Liver (tissue), 9 donors: ENCODE data around the gene TFR2. TPM values are rescaled to one million over a fixed set of nuclear protein-coding genes. Genes with fewer than 3 reads are reported as not detected.

Source experiments
- DNase-seq: peaks from one replicate; pipeline ENCODE4 v3.0.0-alpha.2; 2017; ENCODE audit warnings: low spot score
- H3K27ac ChIP-seq, 2 donors: one replicate each; pipeline ENCODE4 v1.7.0; 2013; ENCODE audit warnings: inconsistent platforms in 2 of 2, low read length in 2 of 2, control low read depth in 1 of 2, low read depth in 1 of 2, mild to moderate bottlenecking in 1 of 2
- H3K27me3 ChIP-seq, 4 donors: one replicate each; pipeline versions ENCODE4 v1.6.1 to v1.7.0; 2013; ENCODE audit warnings: low read length in 3 of 4, inconsistent platforms in 1 of 4, mild to moderate bottlenecking in 1 of 4, moderate library complexity in 1 of 4; ENCODE audit not compliant: control insufficient read depth in 4 of 4, insufficient read depth in 4 of 4
- H3K36me3 ChIP-seq, 4 donors: one replicate each; pipeline versions ENCODE4 v1.6.1 to v1.7.0; 2013; ENCODE audit warnings: low read length in 3 of 4, mild to moderate bottlenecking in 3 of 4, low read depth in 1 of 4, moderate library complexity in 1 of 4; ENCODE audit not compliant: control insufficient read depth in 4 of 4, insufficient read depth in 3 of 4
- H3K4me1 ChIP-seq, 4 donors: one replicate each; pipeline versions ENCODE4 v1.6.1 to v1.7.0; 2013; ENCODE audit warnings: low read length in 3 of 4, mild to moderate bottlenecking in 3 of 4, moderate library complexity in 1 of 4; ENCODE audit not compliant: control insufficient read depth in 4 of 4, insufficient read depth in 4 of 4
- H3K4me3 ChIP-seq, 3 donors: one replicate each; pipeline versions ENCODE4 v1.6.1 to v1.7.0; 2013; ENCODE audit warnings: low read length in 3 of 3, control low read depth in 1 of 3, low read depth in 1 of 3, mild to moderate bottlenecking in 1 of 3
- H3K9ac ChIP-seq, 2 donors: one replicate each; pipeline ENCODE4 v1.7.0; 2013; ENCODE audit warnings: low read length in 2 of 2, mild to moderate bottlenecking in 2 of 2, moderate library complexity in 2 of 2, control low read depth in 1 of 2, low read depth in 1 of 2
- H3K9me3 ChIP-seq, 4 donors: one replicate each; pipeline versions ENCODE4 v1.6.1 to v1.7.0; 2013; ENCODE audit warnings: low read length in 3 of 4; ENCODE audit not compliant: control insufficient read depth in 4 of 4
- ATF3 ChIP-seq: IDR thresholded peaks from 2 replicates; pipeline ENCODE4 v1.6.1; 2016; ENCODE audit warnings: antibody characterized with exemption
- EGR1 ChIP-seq, 2 donors: IDR thresholded peaks; 2 replicates each; pipeline ENCODE4 v1.6.1; 2016 to 2018; ENCODE audit warnings: antibody characterized with exemption in 2 of 2, low read depth in 2 of 2
- FOXA1 ChIP-seq: IDR thresholded peaks from 2 replicates; pipeline ENCODE4 v1.6.1; 2016; ENCODE audit warnings: antibody characterized with exemption
- FOXA2 ChIP-seq: IDR thresholded peaks from 2 replicates; pipeline ENCODE4 v1.6.1; 2016; ENCODE audit warnings: antibody characterized with exemption
- GABPA ChIP-seq, 2 donors: IDR thresholded peaks in 1 of 2; conservative IDR thresholded peaks in 1 of 2; 2 replicates each; pipeline ENCODE4 v1.6.1; 2016; ENCODE audit warnings: antibody characterized with exemption in 2 of 2, mild to moderate bottlenecking in 1 of 2, moderate library complexity in 1 of 2
- HNF4G ChIP-seq: IDR thresholded peaks from 2 replicates; pipeline ENCODE4 v1.6.1; 2016; ENCODE audit warnings: antibody characterized with exemption
- JUND ChIP-seq, 2 donors: IDR thresholded peaks; 2 replicates each; pipeline ENCODE4 v1.6.1; 2016; ENCODE audit warnings: antibody characterized with exemption in 2 of 2
- MAX ChIP-seq: IDR thresholded peaks from 2 replicates; pipeline ENCODE4 v1.6.1; 2016; ENCODE audit warnings: antibody characterized with exemption
- NR2F2 ChIP-seq: IDR thresholded peaks from 2 replicates; pipeline ENCODE4 v1.6.1; 2016; ENCODE audit warnings: antibody characterized with exemption
- RAD21 ChIP-seq, 2 donors: IDR thresholded peaks; 2 replicates each; pipeline ENCODE4 v1.6.1; 2016; ENCODE audit warnings: antibody characterized with exemption in 2 of 2, mild to moderate bottlenecking in 2 of 2
- RXRA ChIP-seq, 2 donors: IDR thresholded peaks; 2 replicates each; pipeline ENCODE4 v1.6.1; 2017 to 2018; ENCODE audit warnings: antibody characterized with exemption in 2 of 2, mild to moderate bottlenecking in 1 of 2
- TAF1 ChIP-seq: conservative IDR thresholded peaks from 2 replicates; pipeline ENCODE4 v1.6.1; 2016; ENCODE audit warnings: antibody characterized with exemption, mild to moderate bottlenecking
- WGBS: extraction: QIAGEN DNeasy Blood & Tissue Kit; methylation state at CpG from one replicate; pipeline ENCODE4 v1.1.7; 2013; 5-methylcytosine and 5-hydroxymethylcytosine counted together
- polyA plus RNA-seq, 2 donors: library from polyadenylated mRNA; stranded (reverse) in 1 of 2; unstranded in 1 of 2; fragments of 200-250 nt in 1 of 2; fragments of >200 nt in 1 of 2; fragmentation: Nextera tagmentation in 1 of 2; extraction: Ambion mirVana in 1 of 2; gene quantifications; one replicate each; pipeline versions ENCODE4 v1.2.1 to v1.2.3, GENCODE V29; 2013 to 2015
- total RNA-seq, 2 donors: library from RNA; depleted of rRNA; stranded (reverse); fragments of >200 nt; gene quantifications; one replicate each; pipeline ENCODE4 v1.2.3, GENCODE V29; 2014
- TF ChIP-seq, protein P1 (sequence below): IDR thresholded peaks from 2 replicates; pipeline ENCODE4 v1.6.1; 2016; ENCODE audit warnings: antibody characterized with exemption
- TF ChIP-seq, protein P2 (sequence below): IDR thresholded peaks from 2 replicates; pipeline ENCODE4 v1.6.1; 2016; ENCODE audit warnings: antibody characterized with exemption, mild to moderate bottlenecking
- TF ChIP-seq, protein P3 (sequence below): fragments of 150-350 bp; IDR thresholded peaks from 2 replicates; pipeline ENCODE4 v1.5.1; 2017; ENCODE audit warnings: improper control_type of control experiment, low read depth, low read length; ENCODE audit not compliant: missing input control
- donor health status: healthy.
- donor health status: healthy.
- donor health status: healthy.
- donor health status: healthy.
- donor health status: healthy.

The TFR2 gene
- total and polyA plus RNA-seq, 4 donors: 276 to 663 (median 356) TPM

GRCh38 chr7:100582650-100583049 lies 58.7 kb downstream of the TFR2 start:
- Histone ChIP-seq H3K27ac (peak overlapping the region; percentile 69 to 97), H3K9me3 (no peaks in the 10 kb centered on the region), H3K27me3 (no peaks in the 10 kb centered on the region), H3K4me3 (no peak overlapping the region), H3K4me1 (peaks cover 2 to 38% (median 23%) of the 10 kb centered on the region in 4 donors), H3K36me3 (peaks cover 23 to 43% (median 26%) of the 10 kb centered on the region in 4 donors), H3K9ac (no peak overlapping the region)
- 77% methylated on average over 11 of the region's 11 CpGs for WGBS
- no peak for DNase-seq
- TF ChIP-seq RAD21 (IDR thresholded peaks at IDR 0.05) (no peak), MAX (no peak), ATF3 (no peak), GABPA (IDR thresholded peaks at IDR 0.05 in 1 of 2, conservative IDR thresholded peaks at IDR 0.05 in 1 of 2) (no peak), FOXA2 (no peak), NR2F2 (no peak), HNF4G (no peak), JUND (IDR thresholded peaks at IDR 0.05) (no peak), RXRA (IDR thresholded peaks at IDR 0.05) (no peak)
- TF ChIP-seq, protein P1, sequence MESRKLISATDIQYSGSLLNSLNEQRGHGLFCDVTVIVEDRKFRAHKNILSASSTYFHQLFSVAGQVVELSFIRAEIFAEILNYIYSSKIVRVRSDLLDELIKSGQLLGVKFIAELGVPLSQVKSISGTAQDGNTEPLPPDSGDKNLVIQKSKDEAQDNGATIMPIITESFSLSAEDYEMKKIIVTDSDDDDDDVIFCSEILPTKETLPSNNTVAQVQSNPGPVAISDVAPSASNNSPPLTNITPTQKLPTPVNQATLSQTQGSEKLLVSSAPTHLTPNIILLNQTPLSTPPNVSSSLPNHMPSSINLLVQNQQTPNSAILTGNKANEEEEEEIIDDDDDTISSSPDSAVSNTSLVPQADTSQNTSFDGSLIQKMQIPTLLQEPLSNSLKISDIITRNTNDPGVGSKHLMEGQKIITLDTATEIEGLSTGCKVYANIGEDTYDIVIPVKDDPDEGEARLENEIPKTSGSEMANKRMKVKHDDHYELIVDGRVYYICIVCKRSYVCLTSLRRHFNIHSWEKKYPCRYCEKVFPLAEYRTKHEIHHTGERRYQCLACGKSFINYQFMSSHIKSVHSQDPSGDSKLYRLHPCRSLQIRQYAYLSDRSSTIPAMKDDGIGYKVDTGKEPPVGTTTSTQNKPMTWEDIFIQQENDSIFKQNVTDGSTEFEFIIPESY: no peak
- TF ChIP-seq, protein P2, sequence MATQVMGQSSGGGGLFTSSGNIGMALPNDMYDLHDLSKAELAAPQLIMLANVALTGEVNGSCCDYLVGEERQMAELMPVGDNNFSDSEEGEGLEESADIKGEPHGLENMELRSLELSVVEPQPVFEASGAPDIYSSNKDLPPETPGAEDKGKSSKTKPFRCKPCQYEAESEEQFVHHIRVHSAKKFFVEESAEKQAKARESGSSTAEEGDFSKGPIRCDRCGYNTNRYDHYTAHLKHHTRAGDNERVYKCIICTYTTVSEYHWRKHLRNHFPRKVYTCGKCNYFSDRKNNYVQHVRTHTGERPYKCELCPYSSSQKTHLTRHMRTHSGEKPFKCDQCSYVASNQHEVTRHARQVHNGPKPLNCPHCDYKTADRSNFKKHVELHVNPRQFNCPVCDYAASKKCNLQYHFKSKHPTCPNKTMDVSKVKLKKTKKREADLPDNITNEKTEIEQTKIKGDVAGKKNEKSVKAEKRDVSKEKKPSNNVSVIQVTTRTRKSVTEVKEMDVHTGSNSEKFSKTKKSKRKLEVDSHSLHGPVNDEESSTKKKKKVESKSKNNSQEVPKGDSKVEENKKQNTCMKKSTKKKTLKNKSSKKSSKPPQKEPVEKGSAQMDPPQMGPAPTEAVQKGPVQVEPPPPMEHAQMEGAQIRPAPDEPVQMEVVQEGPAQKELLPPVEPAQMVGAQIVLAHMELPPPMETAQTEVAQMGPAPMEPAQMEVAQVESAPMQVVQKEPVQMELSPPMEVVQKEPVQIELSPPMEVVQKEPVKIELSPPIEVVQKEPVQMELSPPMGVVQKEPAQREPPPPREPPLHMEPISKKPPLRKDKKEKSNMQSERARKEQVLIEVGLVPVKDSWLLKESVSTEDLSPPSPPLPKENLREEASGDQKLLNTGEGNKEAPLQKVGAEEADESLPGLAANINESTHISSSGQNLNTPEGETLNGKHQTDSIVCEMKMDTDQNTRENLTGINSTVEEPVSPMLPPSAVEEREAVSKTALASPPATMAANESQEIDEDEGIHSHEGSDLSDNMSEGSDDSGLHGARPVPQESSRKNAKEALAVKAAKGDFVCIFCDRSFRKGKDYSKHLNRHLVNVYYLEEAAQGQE: no peak
- TF ChIP-seq, protein P3, sequence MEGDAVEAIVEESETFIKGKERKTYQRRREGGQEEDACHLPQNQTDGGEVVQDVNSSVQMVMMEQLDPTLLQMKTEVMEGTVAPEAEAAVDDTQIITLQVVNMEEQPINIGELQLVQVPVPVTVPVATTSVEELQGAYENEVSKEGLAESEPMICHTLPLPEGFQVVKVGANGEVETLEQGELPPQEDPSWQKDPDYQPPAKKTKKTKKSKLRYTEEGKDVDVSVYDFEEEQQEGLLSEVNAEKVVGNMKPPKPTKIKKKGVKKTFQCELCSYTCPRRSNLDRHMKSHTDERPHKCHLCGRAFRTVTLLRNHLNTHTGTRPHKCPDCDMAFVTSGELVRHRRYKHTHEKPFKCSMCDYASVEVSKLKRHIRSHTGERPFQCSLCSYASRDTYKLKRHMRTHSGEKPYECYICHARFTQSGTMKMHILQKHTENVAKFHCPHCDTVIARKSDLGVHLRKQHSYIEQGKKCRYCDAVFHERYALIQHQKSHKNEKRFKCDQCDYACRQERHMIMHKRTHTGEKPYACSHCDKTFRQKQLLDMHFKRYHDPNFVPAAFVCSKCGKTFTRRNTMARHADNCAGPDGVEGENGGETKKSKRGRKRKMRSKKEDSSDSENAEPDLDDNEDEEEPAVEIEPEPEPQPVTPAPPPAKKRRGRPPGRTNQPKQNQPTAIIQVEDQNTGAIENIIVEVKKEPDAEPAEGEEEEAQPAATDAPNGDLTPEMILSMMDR: no peak

GRCh38 chr7:100582041-100582579 lies 59.2 kb downstream of the TFR2 start:
- Histone ChIP-seq H3K4me3 (no peak overlapping the region), H3K36me3 (peaks cover 25 to 46% (median 28%) of the 10 kb centered on the region in 4 donors), H3K4me1 (peaks cover 2 to 36% (median 23%) of the 10 kb centered on the region in 4 donors), H3K9me3 (no peaks in the 10 kb centered on the region), H3K9ac (no peak overlapping the region), H3K27ac (no peak overlapping the region), H3K27me3 (no peaks in the 10 kb centered on the region)
- 92% methylated on average over 20 of the region's 20 CpGs for WGBS
- no peak for DNase-seq
- TF ChIP-seq NR2F2 (no peak), RXRA (IDR thresholded peaks at IDR 0.05) (no peak), ATF3 (no peak), HNF4G (no peak), TAF1 (no peak), EGR1 (IDR thresholded peaks at IDR 0.05; ENCODE audit: low read depth in 2 of 2) (no peak), FOXA1 (no peak)
- TF ChIP-seq, protein P1: no peak
- TF ChIP-seq, protein P3: no peak
